Osteoblast (primary cell): ENCODE results near the gene SPG7. TPM values are rescaled to one million over a fixed set of nuclear protein-coding genes. Genes with fewer than 3 reads are reported as not detected.
"Not testable (repeated sequence)": the region's sequence is repeated elsewhere in the genome, so short reads cannot be mapped to it uniquely, and the experiment has no call there.

Experiments used
- DNase-seq: peaks from one replicate; pipeline ENCODE4 v3.0.0; 2011; ENCODE audit warnings: low spot score, mixed read lengths; ENCODE audit not compliant: insufficient read length; ENCODE audit errors: missing footprints
- H2AFZ ChIP-seq: 2 replicates; pipeline ENCODE4 v1.6.0; 2011; ENCODE audit warnings: mild to moderate bottlenecking, low read length
- H3K27ac ChIP-seq: 2 replicates; pipeline ENCODE4 v1.5.1; 2011; ENCODE audit warnings: mild to moderate bottlenecking, low read depth, low read length, moderate library complexity
- H3K27me3 ChIP-seq: 2 replicates; pipeline ENCODE4 v1.6.0; 2012; ENCODE audit warnings: mild to moderate bottlenecking, control low read depth, inconsistent platforms, low read length, moderate library complexity; ENCODE audit not compliant: insufficient read depth
- H3K36me3 ChIP-seq: 2 replicates; pipeline ENCODE4 v1.5.1; 2011; ENCODE audit warnings: mild to moderate bottlenecking, low read length, control low read depth, moderate library complexity; ENCODE audit not compliant: insufficient read depth
- H3K4me1 ChIP-seq: 2 replicates; pipeline ENCODE4 v1.5.1; 2011; ENCODE audit warnings: mild to moderate bottlenecking, low read length, control low read depth, moderate library complexity; ENCODE audit not compliant: insufficient read depth
- H3K4me2 ChIP-seq: 2 replicates; pipeline ENCODE4 v1.6.0; 2011; ENCODE audit warnings: mild to moderate bottlenecking, low read length; ENCODE audit not compliant: insufficient read depth
- H3K4me3 ChIP-seq: fragments of 200-600 bp; sonication (generic); 3 replicates; pipeline ENCODE4 v1.5.1; 2012; ENCODE audit warnings: mild to moderate bottlenecking, low read length, inconsistent platforms; ENCODE audit not compliant: insufficient read depth
- H3K79me2 ChIP-seq: 2 replicates; pipeline ENCODE4 v1.6.0; 2012; ENCODE audit warnings: mild to moderate bottlenecking, low read length, control low read depth, inconsistent platforms; ENCODE audit not compliant: insufficient read depth
- H3K9me3 ChIP-seq: 2 replicates; pipeline ENCODE4 v1.5.1; 2011; ENCODE audit warnings: low read depth, low read length, control low read depth
- H4K20me1 ChIP-seq: 2 replicates; pipeline ENCODE4 v1.6.0; 2012; ENCODE audit warnings: mild to moderate bottlenecking, low read length, control low read depth; ENCODE audit not compliant: insufficient read depth
- total RNA-seq: library from RNA; depleted of rRNA; stranded (reverse); fragments of >200 nt; gene quantifications from 2 replicates; pipeline ENCODE4 v1.2.3, GENCODE V29; 2012
- TF ChIP-seq, protein P1 (sequence below): IDR thresholded peaks from 2 replicates; pipeline ENCODE4 v1.5.1; 2011; ENCODE audit warnings: mild to moderate bottlenecking, low read depth, low read length, moderate library complexity; ENCODE audit errors: extremely low read depth

Gene SPG7
- total RNA-seq, 1 donor, result 85.8 TPM

DNA sequence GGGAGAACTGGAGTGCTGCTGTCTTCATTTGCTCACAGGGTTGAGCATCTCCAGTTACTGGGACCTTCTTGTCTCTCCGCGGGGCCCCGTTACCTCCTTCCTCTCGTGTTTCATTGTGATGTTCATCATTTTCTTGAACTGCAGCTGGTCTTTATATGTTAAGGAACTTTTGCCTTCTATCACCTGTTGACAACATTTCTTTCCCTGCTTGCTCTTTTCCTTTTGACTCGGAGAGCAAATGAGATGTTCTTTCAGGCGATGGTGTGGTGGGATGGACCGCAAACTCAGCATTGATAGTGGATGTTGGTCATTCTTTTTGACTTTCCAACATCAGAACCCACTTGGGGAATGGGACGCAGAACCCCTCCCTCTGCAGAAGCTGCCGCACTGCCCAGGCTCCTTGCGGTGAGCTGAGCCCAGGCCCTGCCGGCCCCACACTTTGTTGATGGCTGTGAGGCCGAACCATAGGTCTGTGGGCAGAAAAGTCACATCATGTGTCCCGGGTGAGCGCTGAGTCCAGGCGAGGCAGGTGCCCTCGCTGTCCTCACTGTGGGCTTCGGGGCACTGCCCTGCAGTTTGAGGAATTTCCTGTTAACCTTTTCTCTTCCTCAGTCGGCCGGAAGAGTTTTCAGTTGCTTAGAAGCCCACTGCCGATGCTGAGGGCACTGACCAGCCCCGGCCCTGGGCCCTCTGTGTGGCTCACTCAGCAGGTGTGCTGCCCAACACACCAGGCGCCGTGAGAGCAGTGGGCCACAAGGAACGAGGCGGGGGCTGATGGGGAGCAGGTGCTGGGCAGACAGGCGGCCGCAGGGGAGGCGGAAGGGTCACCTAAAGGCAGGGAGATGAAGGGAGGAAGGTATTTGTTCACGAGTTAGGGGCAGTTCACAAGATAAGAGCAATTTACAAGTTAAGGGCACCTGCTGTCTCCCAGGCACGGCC is 59.7 kb downstream of the SPG7 start:
- no peak overlapping the region for H2AFZ ChIP-seq
- peaks cover 31% of the 10 kb centered on the region for H4K20me1 ChIP-seq
- peaks cover 20% of the 10 kb centered on the region for H3K36me3 ChIP-seq
- peaks cover 10% of the 10 kb centered on the region for H3K79me2 ChIP-seq
- DNase-seq, result no peak
- peaks cover 28% of the 10 kb centered on the region for H3K4me1 ChIP-seq
- no peak overlapping the region for H3K27ac ChIP-seq
- H3K9me3 ChIP-seq, result no peaks in the 10 kb centered on the region
- H3K27me3 ChIP-seq, result no peaks in the 10 kb centered on the region
- H3K4me2 ChIP-seq, result no peak overlapping the region
- H3K4me3 ChIP-seq, result no peak overlapping the region
- TF ChIP-seq, protein P1, sequence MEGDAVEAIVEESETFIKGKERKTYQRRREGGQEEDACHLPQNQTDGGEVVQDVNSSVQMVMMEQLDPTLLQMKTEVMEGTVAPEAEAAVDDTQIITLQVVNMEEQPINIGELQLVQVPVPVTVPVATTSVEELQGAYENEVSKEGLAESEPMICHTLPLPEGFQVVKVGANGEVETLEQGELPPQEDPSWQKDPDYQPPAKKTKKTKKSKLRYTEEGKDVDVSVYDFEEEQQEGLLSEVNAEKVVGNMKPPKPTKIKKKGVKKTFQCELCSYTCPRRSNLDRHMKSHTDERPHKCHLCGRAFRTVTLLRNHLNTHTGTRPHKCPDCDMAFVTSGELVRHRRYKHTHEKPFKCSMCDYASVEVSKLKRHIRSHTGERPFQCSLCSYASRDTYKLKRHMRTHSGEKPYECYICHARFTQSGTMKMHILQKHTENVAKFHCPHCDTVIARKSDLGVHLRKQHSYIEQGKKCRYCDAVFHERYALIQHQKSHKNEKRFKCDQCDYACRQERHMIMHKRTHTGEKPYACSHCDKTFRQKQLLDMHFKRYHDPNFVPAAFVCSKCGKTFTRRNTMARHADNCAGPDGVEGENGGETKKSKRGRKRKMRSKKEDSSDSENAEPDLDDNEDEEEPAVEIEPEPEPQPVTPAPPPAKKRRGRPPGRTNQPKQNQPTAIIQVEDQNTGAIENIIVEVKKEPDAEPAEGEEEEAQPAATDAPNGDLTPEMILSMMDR, result no peak

DNA sequence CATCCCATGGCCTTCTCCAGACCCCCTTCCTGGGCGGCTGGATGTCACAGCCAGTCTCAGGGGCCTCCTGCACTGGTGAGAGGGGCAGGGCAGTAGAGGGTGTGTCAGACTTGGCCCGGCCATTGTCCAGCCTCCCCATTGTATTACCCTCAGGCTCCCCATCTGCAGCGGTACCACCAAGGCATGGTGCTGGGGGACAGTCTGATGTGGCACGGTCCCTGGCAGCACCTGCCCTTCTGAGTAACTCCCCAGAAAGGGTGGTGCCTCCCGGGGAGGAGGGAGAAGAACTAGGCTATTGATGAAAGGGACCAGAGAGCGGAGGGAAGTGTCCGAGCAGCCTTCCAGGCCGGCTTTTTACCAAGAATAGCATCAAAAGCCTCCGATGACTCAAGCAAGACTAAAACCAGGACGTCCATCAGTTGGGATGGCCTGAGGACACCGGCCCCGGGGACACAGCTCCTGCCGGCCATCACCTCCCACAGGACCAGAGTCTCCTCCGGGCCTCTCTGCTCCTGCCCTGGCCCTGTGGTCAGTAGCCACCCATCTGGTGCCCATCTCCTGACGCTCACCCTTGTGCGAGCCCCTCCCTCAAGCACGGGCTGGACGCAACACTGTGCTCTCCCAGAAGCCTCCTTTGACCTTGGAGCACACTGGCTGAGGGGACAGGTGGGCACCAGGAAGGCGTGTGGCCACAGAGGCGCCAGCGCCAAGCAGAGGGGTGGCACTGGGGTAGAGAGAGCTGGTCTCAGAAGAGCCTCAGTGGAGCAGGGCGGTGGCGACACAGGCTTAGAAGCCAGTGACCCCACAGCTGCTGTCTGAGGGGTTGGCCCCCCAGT is 61.5 kb downstream of the SPG7 start:
- Histone ChIP-seq H3K4me1 (peaks cover 21% of the 10 kb centered on the region), H3K9me3 (no peaks in the 10 kb centered on the region), H2AFZ (no peak overlapping the region), H4K20me1 (peaks cover 13% of the 10 kb centered on the region), H3K4me2 (no peak overlapping the region), H3K27me3 (no peaks in the 10 kb centered on the region), H3K27ac (no peak overlapping the region), H3K79me2 (no peaks in the 10 kb centered on the region), H3K36me3 (peaks cover 3% of the 10 kb centered on the region), H3K4me3 (no peak overlapping the region)
- DNase-seq, result peak; percentile 86
- TF ChIP-seq, protein P1, result no peak

DNA sequence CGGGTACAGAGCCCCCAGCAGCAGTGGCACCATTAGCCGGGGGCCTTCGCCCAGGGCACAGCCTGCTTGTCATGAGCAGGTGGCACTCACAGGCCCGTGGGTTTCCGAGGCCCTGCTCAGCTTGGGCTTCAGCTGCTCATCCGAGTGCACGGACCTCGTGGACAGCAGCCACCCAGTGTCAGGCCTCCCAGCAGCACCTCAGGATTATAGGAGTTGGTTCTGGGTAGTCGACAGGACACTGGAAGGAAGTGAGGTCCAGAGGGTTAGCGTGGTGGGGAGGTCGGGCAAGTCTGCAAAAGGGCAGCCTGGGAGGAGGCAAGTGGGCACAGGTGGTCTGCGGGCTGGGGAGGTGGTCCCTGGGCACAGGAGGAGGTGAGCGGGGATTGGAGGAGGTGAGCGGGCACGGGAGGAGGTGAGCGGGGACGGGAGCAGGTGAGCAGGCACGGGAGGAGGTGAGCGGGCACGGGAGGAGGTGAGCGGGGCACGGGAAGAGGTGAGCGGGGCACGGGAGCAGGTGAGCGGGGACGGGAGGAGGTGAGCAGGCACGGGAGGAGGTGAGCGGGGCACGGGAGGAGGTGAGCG is 62.2 kb downstream of the SPG7 start:
- Histone ChIP-seq H3K9me3 (no peaks in the 10 kb centered on the region), H3K27me3 (no peaks in the 10 kb centered on the region), H3K4me1 (peaks cover 14% of the 10 kb centered on the region), H2AFZ (no peak overlapping the region), H3K4me2 (no peak overlapping the region), H4K20me1 (peaks cover 6% of the 10 kb centered on the region), H3K4me3 (no peak overlapping the region), H3K27ac (no peak overlapping the region), H3K36me3 (no peaks in the 10 kb centered on the region), H3K79me2 (no peaks in the 10 kb centered on the region)
- TF ChIP-seq, protein P1, result no peak
- no peak for DNase-seq

DNA sequence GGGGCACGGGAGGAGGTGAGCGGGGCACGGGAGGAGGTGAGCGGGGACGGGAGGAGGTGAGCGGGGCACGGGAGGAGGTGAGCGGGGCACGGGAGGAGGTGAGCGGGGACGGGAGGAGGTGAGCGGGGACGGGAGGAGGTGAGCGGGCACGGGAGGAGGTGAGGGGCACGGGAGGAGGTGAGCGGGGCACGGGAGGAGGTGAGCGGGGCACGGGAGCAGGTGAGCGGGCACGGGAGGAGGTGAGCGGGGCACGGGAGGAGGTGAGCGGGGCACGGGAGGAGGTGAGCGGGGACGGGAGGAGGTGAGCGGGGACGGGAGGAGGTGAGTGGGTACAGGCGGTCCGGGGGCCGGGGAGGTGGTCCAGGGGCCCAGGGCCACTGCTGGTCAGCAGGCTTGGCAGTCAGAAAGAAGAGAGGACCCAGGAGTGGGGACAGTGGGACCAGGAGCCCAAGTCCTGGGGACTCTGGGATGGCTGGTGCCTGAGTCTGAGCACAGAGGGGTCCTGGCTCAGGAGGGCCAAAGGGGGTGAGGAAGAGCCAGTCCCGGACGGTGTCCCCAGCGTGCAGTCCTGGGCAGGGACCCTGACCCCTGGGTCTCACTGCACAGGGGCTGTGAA is 62.9 kb downstream of the SPG7 start:
- not testable (repeated sequence) for H3K4me1 ChIP-seq, H4K20me1 ChIP-seq, H3K27me3 ChIP-seq, H3K79me2 ChIP-seq, DNase-seq, H2AFZ ChIP-seq, H3K36me3 ChIP-seq, H3K4me3 ChIP-seq, H3K9me3 ChIP-seq, H3K4me2 ChIP-seq, H3K27ac ChIP-seq
